GM23338 (cell line): Measurements from ENCODE around the gene CEBPZ. TPM values are rescaled to one million over a fixed set of nuclear protein-coding genes. Genes with fewer than 3 reads are reported as not detected.

ENCODE experiments used
- ATAC-seq: fragments of 200-7000 bp; cut with Tn5 transposase; 3 replicates; pipeline ENCODE4 v1.9.1; 2020
- DNase-seq: peaks from one replicate; pipeline ENCODE4 v3.0.0-alpha.2; 2015; ENCODE audit warnings: low spot score
- H2AFZ ChIP-seq: fragments of 200-600 bp; sonication (generic); 2 replicates; pipeline ENCODE4 v1.8.0; 2016; ENCODE audit warnings: antibody characterized with exemption, mild to moderate bottlenecking, moderate library complexity
- H3F3A ChIP-seq: fragments of 200-600 bp; sonication (generic); replicated peaks from 2 replicates; pipeline ENCODE4 v1.8.0; 2017; ENCODE audit warnings: antibody characterized with exemption, mixed run types, low read depth
- H3K27ac ChIP-seq: fragments of 200-600 bp; sonication (generic); 2 replicates; pipeline ENCODE4 v1.6.1; 2016; ENCODE audit warnings: low read depth
- H3K27me3 ChIP-seq: fragments of 200-600 bp; sonication (generic); 2 replicates; pipeline ENCODE4 v1.8.0; 2016; ENCODE audit warnings: mild to moderate bottlenecking, mixed run types, moderate library complexity; ENCODE audit not compliant: insufficient read depth
- H3K36me3 ChIP-seq: fragments of 200-600 bp; sonication (generic); 2 replicates; pipeline ENCODE4 v1.8.0; 2016; ENCODE audit warnings: mild to moderate bottlenecking; ENCODE audit not compliant: insufficient read depth
- H3K4me1 ChIP-seq: fragments of 200-600 bp; sonication (generic); 2 replicates; pipeline ENCODE4 v1.8.0; 2016; ENCODE audit warnings: mild to moderate bottlenecking, moderate library complexity; ENCODE audit not compliant: insufficient read depth
- H3K4me2 ChIP-seq: fragments of 200-600 bp; sonication (generic); 2 replicates; pipeline ENCODE4 v1.7.1; 2017; ENCODE audit warnings: mixed run types
- H3K4me3 ChIP-seq: fragments of 200-600 bp; sonication (generic); 2 replicates; pipeline ENCODE4 v1.6.1; 2016; ENCODE audit warnings: mixed run types
- H3K79me2 ChIP-seq: fragments of 200-600 bp; sonication (generic); replicated peaks from 2 replicates; pipeline ENCODE4 v1.8.0; 2017; ENCODE audit warnings: mild to moderate bottlenecking; ENCODE audit not compliant: insufficient read depth
- H3K9me2 ChIP-seq: fragments of 200-600 bp; sonication (generic); 2 replicates; pipeline ENCODE4 v1.8.0; 2017; ENCODE audit not compliant: insufficient read depth
- H4K20me1 ChIP-seq: fragments of 200-600 bp; sonication (generic); replicated peaks from 2 replicates; pipeline ENCODE4 v1.8.0; 2017; ENCODE audit warnings: mild to moderate bottlenecking; ENCODE audit not compliant: insufficient read depth
- H3K27ac Mint-ChIP-seq: 2 replicates; pipeline ENCODE4 v1.8.0; 2020; ENCODE audit warnings: inconsistent platforms, mild to moderate bottlenecking, moderate library complexity, mixed read lengths
- H3K27me3 Mint-ChIP-seq: 3 replicates; pipeline ENCODE4 v1.8.0; 2022; ENCODE audit warnings: low read depth, mild to moderate bottlenecking, moderate library complexity, mixed read lengths, inconsistent platforms; ENCODE audit not compliant: insufficient read depth, poor library complexity
- H3K36me3 Mint-ChIP-seq: 3 replicates; pipeline ENCODE4 v1.8.0; 2021; ENCODE audit warnings: low read depth, mild to moderate bottlenecking, inconsistent platforms, moderate library complexity, mixed read lengths
- H3K4me1 Mint-ChIP-seq: 3 replicates; pipeline ENCODE4 v1.8.0; 2020; ENCODE audit warnings: mild to moderate bottlenecking, inconsistent platforms, mixed read lengths
- H3K4me3 Mint-ChIP-seq: 3 replicates; pipeline ENCODE4 v1.8.0; 2021; ENCODE audit warnings: moderate library complexity, mild to moderate bottlenecking, inconsistent platforms, mixed read lengths
- H3K9me3 Mint-ChIP-seq: 3 replicates; pipeline ENCODE4 v1.8.0; 2020; ENCODE audit warnings: moderate library complexity, mild to moderate bottlenecking, inconsistent platforms, mixed read lengths
- CREB1 ChIP-seq: fragments of 250-450 bp; sonication (Bioruptor Pico); IDR thresholded peaks from 2 replicates; pipeline ENCODE4 v1.5.0; 2020; ENCODE audit warnings: low read depth, mild to moderate bottlenecking, moderate library complexity
- EZH2 ChIP-seq: fragments of 200-600 bp; sonication (generic); IDR thresholded peaks from one replicate; pipeline ENCODE4 v1.8.0; 2017; ENCODE audit warnings: antibody characterized with exemption, mild to moderate bottlenecking, low read depth; ENCODE audit not compliant: unreplicated experiment
- EZH2phosphoT487 ChIP-seq: fragments of 200-600 bp; sonication (generic); IDR thresholded peaks from one replicate; pipeline ENCODE4 v1.8.1; 2018; ENCODE audit warnings: antibody characterized with exemption; ENCODE audit not compliant: unreplicated experiment
- JUNB ChIP-seq: IDR thresholded peaks from one replicate; pipeline ENCODE4 v1.6.1; 2016; ENCODE audit warnings: antibody characterized with exemption; ENCODE audit not compliant: unreplicated experiment
- NANOG ChIP-seq: IDR thresholded peaks from 2 replicates; pipeline ENCODE4 v1.6.1; 2016; ENCODE audit warnings: antibody characterized with exemption, borderline replicate concordance
- STAT1 ChIP-seq: IDR thresholded peaks from one replicate; pipeline ENCODE4 v1.6.1; 2016; ENCODE audit warnings: antibody characterized with exemption; ENCODE audit not compliant: unreplicated experiment
- ZNF114 ChIP-seq: fragments of 250-450 bp; sonication (Bioruptor Pico); IDR thresholded peaks from 2 replicates; pipeline ENCODE4 v1.5.0; 2020; ENCODE audit warnings: mild to moderate bottlenecking, moderate library complexity
- polyA plus RNA-seq: library from polyadenylated mRNA; unstranded; fragments of >200 nt; fragmentation: Nextera tagmentation; extraction: Ambion mirVana; gene quantifications from 2 replicates; pipeline ENCODE4 v1.2.1, GENCODE V29; 2016
- total RNA-seq: library from RNA; depleted of rRNA; stranded (reverse); fragments of >200 nt; shearing (Covaris generic); gene quantifications from 2 replicates; pipeline ENCODE4 v1.2.3, GENCODE V29; 2014
- TF ChIP-seq, protein P1 (sequence below): fragments of 250-450 bp; sonication (Bioruptor Pico); IDR thresholded peaks from 2 replicates; pipeline ENCODE4 v1.5.0; 2020; ENCODE audit warnings: mild to moderate bottlenecking, moderate library complexity

The CEBPZ gene
- total and polyA plus RNA-seq, 2 experiments from 2014 or later, result 133 to 185 TPM

DNA sequence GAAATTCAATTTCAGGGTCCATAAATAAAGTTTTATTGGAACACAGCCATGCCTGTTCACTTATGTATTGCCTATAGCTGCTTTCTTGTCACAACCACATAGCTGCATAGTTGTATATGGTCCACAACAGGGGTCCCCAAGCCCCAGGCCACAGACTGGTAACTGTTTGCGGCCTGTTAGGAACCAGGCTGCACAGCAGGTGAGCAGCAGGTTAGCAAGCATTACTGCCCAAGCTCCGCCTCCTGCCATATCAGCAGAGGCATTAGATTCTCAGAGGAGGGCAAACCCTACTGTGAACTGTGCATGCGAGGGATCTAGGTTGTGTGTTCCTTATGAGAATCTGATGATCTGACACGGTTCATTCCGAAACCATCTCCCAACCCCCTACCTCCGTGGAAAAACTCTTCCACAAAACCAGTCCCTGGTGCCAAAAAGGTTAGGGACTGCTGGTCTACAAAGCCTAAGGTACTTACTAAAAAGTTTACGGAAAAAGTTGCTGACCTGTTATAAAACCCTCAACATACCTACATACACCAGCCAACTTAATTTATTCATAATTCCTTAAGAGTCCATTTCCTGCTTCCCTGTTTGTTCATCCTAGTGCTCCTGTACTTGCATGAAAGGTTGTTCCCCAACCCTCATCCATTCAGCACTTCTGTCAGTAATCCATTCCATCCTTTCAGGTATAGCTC lies 40.1 kb upstream of the CEBPZ start:
- ATAC-seq (peak; percentile 97), DNase-seq (peak; percentile 60)
- no peak overlapping the region for H2AFZ ChIP-seq
- no peaks in the 10 kb centered on the region for H3K9me2 ChIP-seq
- Mint-ChIP-seq H3K4me1 (peaks cover 13% of the 10 kb centered on the region; the same call in 2 of the 3 replicates), H3K9me3 (no peaks in the 10 kb centered on the region), H3K27me3 (no peaks in the 10 kb centered on the region), H3K27ac (0 out of 2 replicates have a peak overlapping the region, but pooled peaks have one; percentile 3), H3K36me3 (peaks cover 48% of the 10 kb centered on the region), H3K4me3 (no peak overlapping the region)
- H3K4me2 ChIP-seq, result no peak overlapping the region
- H3F3A ChIP-seq, result no peaks in the 10 kb centered on the region
- H3K27ac ChIP-seq, result 0 out of 2 replicates have a peak overlapping the region, but pooled peaks have one; percentile 6
- no peaks in the 10 kb centered on the region for H3K27me3 ChIP-seq
- no peaks in the 10 kb centered on the region for H4K20me1 ChIP-seq
- no peak overlapping the region for H3K4me3 ChIP-seq
- no peaks in the 10 kb centered on the region for H3K4me1 ChIP-seq
- H3K36me3 ChIP-seq, result peaks cover 24% of the 10 kb centered on the region
- no peaks in the 10 kb centered on the region for H3K79me2 ChIP-seq
- no peak for TF ChIP-seq ZNF114 (CRISPR knock-in tag)
- no peak for TF ChIP-seq STAT1

DNA sequence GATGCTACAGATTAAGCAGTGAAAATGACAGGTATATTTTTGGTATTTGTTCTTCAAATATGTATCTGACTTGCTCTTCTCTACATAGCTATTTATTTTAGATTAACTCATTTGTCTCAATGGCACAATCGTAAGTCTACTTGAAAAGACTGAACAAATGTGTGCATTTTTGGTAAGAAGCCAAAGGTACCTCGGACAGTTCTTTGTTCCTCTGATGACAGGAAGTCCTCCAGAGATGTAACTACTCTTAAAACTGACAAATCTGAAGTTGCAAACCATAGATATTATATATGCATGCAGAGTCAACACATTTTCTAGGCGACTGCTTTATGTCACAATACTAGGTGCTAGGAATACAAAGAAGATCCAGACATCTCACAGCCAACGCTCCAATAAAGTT lies 36.7 kb upstream of the CEBPZ start:
- DNase-seq (no peak), ATAC-seq (no peak)
- Mint-ChIP-seq H3K27ac (no peak overlapping the region), H3K4me3 (no peak overlapping the region), H3K36me3 (peaks cover 33% of the 10 kb centered on the region), H3K27me3 (no peaks in the 10 kb centered on the region), H3K9me3 (no peaks in the 10 kb centered on the region), H3K4me1 (peaks cover 30% of the 10 kb centered on the region)
- H3K4me1 ChIP-seq, result peaks cover 9% of the 10 kb centered on the region
- no peak overlapping the region for H3K27ac ChIP-seq
- no peak overlapping the region for H2AFZ ChIP-seq
- H3K9me2 ChIP-seq, result no peaks in the 10 kb centered on the region
- no peaks in the 10 kb centered on the region for H3K27me3 ChIP-seq
- H3K4me2 ChIP-seq, result no peak overlapping the region
- TF ChIP-seq NANOG (no peak), EZH2 (no peak), JUNB (no peak), EZH2phosphoT487 (no peak), CREB1 (CRISPR knock-in tag) (no peak)
- TF ChIP-seq, protein P1, sequence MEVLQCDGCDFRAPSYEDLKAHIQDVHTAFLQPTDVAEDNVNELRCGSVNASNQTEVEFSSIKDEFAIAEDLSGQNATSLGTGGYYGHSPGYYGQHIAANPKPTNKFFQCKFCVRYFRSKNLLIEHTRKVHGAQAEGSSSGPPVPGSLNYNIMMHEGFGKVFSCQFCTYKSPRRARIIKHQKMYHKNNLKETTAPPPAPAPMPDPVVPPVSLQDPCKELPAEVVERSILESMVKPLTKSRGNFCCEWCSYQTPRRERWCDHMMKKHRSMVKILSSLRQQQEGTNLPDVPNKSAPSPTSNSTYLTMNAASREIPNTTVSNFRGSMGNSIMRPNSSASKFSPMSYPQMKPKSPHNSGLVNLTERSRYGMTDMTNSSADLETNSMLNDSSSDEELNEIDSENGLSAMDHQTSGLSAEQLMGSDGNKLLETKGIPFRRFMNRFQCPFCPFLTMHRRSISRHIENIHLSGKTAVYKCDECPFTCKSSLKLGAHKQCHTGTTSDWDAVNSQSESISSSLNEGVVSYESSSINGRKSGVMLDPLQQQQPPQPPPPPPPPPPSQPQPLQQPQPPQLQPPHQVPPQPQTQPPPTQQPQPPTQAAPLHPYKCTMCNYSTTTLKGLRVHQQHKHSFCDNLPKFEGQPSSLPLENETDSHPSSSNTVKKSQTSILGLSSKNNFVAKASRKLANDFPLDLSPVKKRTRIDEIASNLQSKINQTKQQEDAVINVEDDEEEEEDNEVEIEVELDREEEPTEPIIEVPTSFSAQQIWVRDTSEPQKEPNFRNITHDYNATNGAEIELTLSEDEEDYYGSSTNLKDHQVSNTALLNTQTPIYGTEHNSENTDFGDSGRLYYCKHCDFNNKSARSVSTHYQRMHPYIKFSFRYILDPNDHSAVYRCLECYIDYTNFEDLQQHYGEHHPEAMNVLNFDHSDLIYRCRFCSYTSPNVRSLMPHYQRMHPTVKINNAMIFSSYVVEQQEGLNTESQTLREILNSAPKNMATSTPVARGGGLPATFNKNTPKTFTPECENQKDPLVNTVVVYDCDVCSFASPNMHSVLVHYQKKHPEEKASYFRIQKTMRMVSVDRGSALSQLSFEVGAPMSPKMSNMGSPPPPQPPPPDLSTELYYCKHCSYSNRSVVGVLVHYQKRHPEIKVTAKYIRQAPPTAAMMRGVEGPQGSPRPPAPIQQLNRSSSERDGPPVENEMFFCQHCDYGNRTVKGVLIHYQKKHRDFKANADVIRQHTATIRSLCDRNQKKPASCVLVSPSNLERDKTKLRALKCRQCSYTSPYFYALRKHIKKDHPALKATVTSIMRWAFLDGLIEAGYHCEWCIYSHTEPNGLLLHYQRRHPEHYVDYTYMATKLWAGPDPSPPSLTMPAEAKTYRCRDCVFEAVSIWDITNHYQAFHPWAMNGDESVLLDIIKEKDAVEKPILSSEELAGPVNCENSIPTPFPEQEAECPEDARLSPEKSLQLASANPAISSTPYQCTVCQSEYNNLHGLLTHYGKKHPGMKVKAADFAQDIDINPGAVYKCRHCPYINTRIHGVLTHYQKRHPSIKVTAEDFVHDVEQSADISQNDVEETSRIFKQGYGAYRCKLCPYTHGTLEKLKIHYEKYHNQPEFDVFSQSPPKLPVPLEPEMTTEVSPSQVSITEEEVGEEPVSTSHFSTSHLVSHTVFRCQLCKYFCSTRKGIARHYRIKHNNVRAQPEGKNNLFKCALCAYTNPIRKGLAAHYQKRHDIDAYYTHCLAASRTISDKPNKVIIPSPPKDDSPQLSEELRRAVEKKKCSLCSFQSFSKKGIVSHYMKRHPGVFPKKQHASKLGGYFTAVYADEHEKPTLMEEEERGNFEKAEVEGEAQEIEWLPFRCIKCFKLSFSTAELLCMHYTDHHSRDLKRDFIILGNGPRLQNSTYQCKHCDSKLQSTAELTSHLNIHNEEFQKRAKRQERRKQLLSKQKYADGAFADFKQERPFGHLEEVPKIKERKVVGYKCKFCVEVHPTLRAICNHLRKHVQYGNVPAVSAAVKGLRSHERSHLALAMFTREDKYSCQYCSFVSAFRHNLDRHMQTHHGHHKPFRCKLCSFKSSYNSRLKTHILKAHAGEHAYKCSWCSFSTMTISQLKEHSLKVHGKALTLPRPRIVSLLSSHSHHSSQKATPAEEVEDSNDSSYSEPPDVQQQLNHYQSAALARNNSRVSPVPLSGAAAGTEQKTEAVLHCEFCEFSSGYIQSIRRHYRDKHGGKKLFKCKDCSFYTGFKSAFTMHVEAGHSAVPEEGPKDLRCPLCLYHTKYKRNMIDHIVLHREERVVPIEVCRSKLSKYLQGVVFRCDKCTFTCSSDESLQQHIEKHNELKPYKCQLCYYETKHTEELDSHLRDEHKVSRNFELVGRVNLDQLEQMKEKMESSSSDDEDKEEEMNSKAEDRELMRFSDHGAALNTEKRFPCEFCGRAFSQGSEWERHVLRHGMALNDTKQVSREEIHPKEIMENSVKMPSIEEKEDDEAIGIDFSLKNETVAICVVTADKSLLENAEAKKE (CRISPR knock-in tag), result no peak
- H4K20me1 ChIP-seq, result no peaks in the 10 kb centered on the region; the same call in 1 of the 2 replicates
- no peaks in the 10 kb centered on the region for H3K79me2 ChIP-seq
- H3F3A ChIP-seq, result no peaks in the 10 kb centered on the region
- H3K36me3 ChIP-seq, result peaks cover 12% of the 10 kb centered on the region
- H3K4me3 ChIP-seq, result no peak overlapping the region
